NCI-H82 treated with DMSO at 0.1 percent for 48 hours (cell line): ENCODE measurements around the gene GATA2.

Source experiments
- DNase-seq: peaks from one replicate; lab custom pipeline; 2025; ENCODE audit not compliant: unreplicated experiment; lab: John Stamatoyannopoulos, UW

GATA2 gene

GRCh38 chr3:128458746-128459460, 34.1 kb downstream of the GATA2 start:
- DNase-seq: peak; percentile 69

DNA sequence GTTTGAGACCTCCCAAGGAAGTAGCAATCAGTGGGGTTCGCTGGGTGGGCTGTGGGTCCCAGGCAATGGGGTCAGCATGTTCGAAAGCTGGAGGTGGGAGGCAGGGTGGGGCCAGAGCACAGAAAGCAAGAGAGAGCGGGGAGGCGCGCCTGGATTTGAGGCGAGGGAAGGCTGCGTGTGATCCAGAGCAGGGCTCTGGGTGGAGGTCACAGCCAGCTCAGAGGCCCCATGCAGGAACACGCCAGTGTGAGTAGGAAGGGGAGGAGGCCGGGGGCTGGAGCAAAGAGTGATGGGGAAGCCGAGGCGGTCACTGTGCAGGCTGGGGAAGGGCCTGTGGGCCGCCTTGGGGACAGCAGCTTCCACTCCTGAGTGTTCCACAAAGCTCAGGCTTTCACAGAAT, 35.1 kb downstream of the GATA2 start:
- no peak for DNase-seq

- DNase-seq: peak; percentile 87
Measured at GRCh38 chr3:128456776-128457715, 36.0 kb downstream of the GATA2 start.

DNA sequence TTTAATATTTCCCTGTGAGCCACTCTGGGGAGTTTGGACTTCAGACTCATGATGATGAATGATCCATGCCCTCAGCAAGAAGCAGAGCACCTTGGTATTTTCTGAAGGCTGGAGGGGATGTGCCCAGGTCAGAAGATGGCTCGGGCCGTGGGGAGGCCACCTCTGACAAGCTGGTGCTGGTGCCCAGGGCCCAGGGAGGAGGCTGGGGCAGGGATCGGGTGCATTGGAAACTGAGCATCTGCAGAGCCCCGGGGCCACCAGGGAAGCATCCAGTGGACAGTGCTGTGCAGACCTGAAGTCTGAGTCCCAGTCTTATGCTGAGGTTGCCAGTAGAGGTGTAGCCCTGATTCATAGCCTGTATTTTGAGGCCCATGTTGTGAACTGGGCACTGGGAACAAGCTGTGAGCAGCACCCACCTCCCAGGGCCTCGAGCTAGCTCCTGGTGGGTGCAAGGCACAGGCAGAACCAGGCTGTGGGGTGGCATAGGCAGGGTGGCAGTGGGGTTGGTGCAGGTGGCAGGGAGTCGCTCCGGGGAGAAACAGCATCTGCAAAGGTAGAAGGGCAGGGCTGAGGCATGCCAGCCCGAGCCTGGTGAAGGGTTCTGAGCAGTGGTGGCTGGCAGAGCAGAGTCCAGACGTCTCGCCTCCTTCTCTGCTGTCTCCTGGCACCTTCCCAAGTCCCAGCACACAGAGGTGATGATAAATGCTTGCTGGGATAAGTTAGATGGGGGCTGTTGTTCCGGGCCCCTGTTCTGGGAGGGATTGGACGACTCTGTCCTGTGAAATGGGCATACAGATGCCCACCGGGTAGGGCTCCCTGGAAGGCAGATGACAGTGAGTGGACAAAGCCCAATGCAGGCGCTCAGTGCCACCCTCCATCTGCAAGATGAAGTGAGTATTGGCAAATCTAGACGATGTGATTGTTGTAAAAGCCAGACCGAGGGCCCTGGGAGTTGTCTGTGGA, 36.9 kb downstream of the GATA2 start:
- DNase-seq: no peak

DNA sequence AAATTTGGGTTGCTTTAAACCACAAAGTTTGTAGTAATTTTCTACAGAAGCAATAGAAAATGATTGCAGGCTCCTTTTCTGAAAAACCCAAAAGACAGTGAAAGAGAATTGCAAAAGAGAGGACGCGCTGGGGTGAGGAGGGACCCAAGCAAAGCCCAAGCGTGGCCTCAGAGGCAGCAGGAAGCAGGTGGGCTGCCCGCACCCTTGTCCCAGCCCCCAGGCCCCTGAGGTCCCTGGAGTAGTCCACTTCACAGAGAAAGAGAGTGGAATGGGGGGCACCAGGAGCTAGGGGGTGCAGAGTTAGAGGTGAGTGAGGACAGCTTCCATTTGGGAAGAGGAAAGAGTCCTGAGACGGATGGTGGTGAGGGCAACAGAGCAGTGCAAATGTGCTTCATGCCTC, 37.9 kb downstream of the GATA2 start:
- DNase-seq: no peak

GRCh38 chr3:128454310-128454618, 38.7 kb downstream of the GATA2 start:
- no peak for DNase-seq

DNA sequence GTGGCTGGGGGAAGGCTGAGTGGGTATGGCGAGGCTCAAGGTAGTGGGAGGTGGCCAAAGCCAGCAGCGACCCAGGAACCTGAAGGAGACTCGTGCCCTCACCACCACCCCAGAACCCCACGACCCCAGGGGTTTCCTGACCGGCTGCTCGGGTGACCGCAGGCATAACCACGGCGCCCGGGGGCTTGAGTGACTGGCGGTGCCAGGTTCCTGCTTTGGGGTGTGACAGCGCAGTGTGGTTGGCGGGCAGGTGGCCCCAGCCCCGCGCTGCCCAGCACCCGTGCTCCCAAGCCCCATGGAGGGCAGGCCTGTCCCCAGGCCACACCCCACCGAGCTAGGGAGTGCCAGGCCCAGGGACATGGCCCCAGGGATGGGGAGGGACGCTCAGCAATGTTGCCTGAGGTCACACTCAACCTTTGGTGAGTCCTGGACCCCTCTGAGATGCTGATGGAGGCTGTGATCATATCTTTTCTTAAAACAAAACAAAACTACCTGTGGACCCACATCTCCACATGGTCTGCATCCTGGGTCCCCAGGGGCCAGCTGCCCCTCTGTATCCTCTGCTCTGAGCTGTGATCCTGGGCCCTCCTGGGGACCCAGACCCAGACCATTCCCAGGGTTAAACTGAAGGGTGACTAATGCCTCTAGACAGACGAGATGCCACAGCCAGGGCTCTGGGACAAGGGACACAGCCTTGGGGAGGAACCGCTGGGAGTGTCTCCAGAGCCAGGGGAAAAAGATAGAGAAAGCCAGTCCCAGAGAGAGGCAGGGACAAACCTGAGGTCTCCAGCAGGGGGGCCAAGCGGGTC, 39.3 kb downstream of the GATA2 start:
- no peak for DNase-seq

GRCh38 chr3:128452678-128453275, 40.2 kb downstream of the GATA2 start:
- no peak for DNase-seq

DNA sequence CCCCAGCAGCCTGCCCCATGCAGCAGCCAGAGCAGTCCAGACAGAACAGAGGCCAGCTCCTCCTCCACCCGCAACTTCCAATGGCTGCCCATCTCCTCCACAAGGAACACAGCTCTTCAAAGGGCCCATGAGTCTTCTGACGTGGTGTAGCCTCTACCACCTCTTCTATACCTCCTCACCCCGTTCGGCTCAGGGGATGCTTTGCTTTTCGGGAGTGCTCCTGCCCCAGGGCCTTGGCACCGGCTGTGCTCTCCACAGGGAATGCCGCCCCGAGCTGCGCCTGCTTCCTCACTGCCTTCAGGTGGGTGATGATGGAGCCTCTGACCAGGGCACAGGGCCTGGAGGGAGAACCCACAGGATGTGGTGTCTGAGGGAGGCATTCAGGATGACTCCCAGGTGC, 40.9 kb downstream of the GATA2 start:
- no peak for DNase-seq

- no peak for DNase-seq
Measured at GRCh38 chr3:128449111-128449638, 43.8 kb downstream of the GATA2 start.

GRCh38 chr3:128448491-128448890, 44.5 kb downstream of the GATA2 start:
- no peak for DNase-seq

DNA sequence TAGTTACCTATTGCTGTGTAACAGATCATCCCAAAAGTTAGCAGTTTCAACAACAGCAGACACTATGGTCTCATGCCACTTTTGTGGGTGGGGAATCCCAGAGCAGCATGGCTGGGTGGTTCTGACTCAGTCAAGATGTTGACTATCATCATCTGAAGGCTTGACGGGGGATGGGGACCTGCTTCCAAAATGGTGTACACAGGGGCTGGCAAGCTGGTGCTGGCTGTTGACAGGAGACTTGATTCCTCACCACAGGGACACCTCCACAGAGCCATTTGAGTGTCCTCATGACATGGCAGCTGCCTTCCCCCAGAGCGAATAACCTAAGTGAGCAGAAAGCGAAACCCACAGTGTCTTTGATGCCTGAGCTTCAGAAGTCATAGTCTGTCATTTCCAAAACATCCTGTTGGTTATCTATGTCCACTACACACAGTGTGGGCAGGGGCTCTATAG, 45.4 kb downstream of the GATA2 start:
- no peak for DNase-seq

- DNase-seq: no peak
Measured at GRCh38 chr3:128446821-128447220, 46.2 kb downstream of the GATA2 start.

DNA sequence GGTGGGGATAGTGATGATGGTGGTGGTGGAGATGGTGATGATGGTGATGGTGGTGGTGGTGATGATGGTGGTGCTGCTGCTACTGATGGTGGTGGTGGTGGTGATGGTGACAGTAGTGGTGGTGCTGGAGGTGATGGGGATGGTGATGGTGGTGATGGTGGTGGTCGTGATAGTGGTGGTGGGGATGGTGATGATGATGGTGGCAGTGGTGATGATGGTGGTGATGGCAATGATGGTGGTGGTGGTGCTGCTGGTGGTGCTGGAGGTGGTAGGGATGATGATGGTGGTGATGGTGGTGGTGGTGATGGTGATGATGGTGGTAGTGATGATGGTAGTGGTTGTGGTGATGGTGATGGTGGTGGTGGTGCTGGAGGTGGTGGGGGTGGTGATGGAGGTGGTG, 47.6 kb downstream of the GATA2 start:
- no peak for DNase-seq

DNA sequence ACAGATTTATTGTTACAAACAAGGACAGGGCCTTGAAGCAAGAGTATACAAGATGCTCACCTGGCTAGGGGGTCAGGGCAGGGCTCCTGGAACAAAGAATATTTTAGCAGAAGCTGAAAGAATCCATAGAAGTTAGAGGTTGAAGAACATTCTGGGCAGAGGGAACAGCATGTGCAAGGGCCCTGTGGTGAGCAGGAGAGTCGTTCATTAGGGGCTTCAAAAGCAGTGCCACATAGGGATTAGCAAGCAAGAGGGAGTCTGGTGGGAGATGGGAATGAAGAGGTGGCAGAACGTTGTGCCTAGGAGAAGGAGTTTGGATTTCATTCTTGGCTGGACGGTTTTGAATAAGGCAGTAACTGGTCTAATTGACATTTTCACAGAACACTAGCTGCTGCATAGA, 49.2 kb downstream of the GATA2 start:
- no peak for DNase-seq

GRCh38 chr3:128442949-128443348, 50.1 kb downstream of the GATA2 start:
- DNase-seq: no peak

DNA sequence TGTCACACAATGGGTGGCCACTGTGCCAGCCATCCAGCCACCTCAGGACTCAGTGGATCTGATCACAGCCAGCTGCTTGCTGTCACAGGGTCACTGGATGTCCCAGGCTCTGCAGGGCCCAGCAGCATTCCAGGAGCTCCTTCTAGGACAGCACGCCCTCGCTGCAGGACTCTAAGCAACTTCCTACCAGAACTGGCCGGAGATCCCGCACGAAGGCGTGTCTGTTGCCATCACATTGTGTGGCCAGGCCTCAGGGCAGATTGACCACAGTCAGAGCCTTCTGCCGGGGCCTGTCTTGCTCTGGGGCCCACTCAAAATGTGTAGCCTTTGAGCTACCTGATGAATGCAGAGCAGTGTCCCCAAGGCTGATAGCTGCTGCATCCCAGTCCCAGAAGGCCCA, 50.9 kb downstream of the GATA2 start:
- no peak for DNase-seq

GRCh38 chr3:128439226-128439625, 53.8 kb downstream of the GATA2 start:
- DNase-seq: no peak

- DNase-seq: no peak
Measured at GRCh38 chr3:128438488-128439072, 54.4 kb downstream of the GATA2 start.
